HepG2 (cell line): ENCODE measurements around the gene LGALS3. TPM values are rescaled to one million over a fixed set of nuclear protein-coding genes. Genes with fewer than 3 reads are reported as not detected.

Experiments used
- ATAC-seq: fragments of 200-7000 bp; cut with Tn5 transposase; 3 replicates; pipeline ENCODE4 v1.9.1; 2020; ENCODE audit warnings: mild to moderate bottlenecking, moderate library complexity
- BruUV-seq: library from RNA; stranded (reverse); fragments of 400-500 nt; replicated peaks from 2 replicates; lab custom pipeline; 2021; lab: Mats Ljungman, UMichigan
- CTCF ChIA-PET: fragments of 300-600 bp; formaldehyde crosslinking; extraction: SDS; loops from one replicate; lab custom pipeline; 2021; ENCODE audit warnings: low total read pairs, inconsistent platforms, low intra/inter-chr PET ratio; lab: Yijun Ruan, JAX
- POLR2A ChIA-PET: fragments of 350-600 bp; sonication (Branson Sonifier 250); formaldehyde crosslinking; loops from one replicate; lab custom pipeline; 2020; ENCODE audit warnings: antibody characterized with exemption, inconsistent platforms; lab: Yijun Ruan, JAX
- DNase-seq: peaks from one replicate; pipeline ENCODE4 v3.0.0-alpha.2; 2015; ENCODE audit warnings: low spot score
- FAIRE-seq: peaks from 3 replicates; lab custom pipeline; 2011; peaks lifted over from hg19 to GRCh38; lab: Jason Lieb, UNC
- H2AFZ ChIP-seq: one replicate; pipeline ENCODE4 v1.6.1; 2011; ENCODE audit warnings: low read length, inconsistent platforms
- H3K27ac ChIP-seq: fragments of 300-600 bp; 3 replicates; pipeline ENCODE4 v1.8.0; 2011; ENCODE audit warnings: mixed run types, mild to moderate bottlenecking, mixed read lengths, low read length, inconsistent platforms; ENCODE audit not compliant: insufficient read depth; ENCODE audit errors: extremely low read length
- H3K27me3 ChIP-seq, 2 experiments: fragments of 200-600 bp in 1 of 2; 2 replicates in 1 of 2; 3 replicates in 1 of 2; pipeline versions ENCODE4 v1.6.0 to v1.8.0; 2011; ENCODE audit warnings: low read length in 2 of 2, mild to moderate bottlenecking in 2 of 2, moderate library complexity in 2 of 2, inconsistent platforms in 1 of 2; ENCODE audit not compliant: insufficient read depth in 2 of 2, control insufficient read depth in 1 of 2
- H3K36me3 ChIP-seq, 2 experiments: fragments of 200-600 bp in 1 of 2; replicated peaks in 1 of 2; 2 replicates in 1 of 2; 3 replicates in 1 of 2; pipeline versions ENCODE4 v1.5.1 to v1.8.0; 2011; ENCODE audit warnings: low read length in 2 of 2, inconsistent platforms in 1 of 2; ENCODE audit not compliant: insufficient read depth in 2 of 2, control insufficient read depth in 1 of 2
- H3K4me1 ChIP-seq: 2 replicates; pipeline ENCODE4 v1.5.1; 2012; ENCODE audit warnings: low read length, inconsistent platforms; ENCODE audit not compliant: insufficient read depth
- H3K4me2 ChIP-seq: 2 replicates; pipeline ENCODE4 v1.6.0; 2011; ENCODE audit warnings: low read depth, low read length, inconsistent platforms
- H3K4me3 ChIP-seq, 3 experiments: fragments of 200-600 bp in 1 of 3; sonication (generic), shearing (Covaris generic) in 1 of 3; replicated peaks in 1 of 3; 2 replicates each; pipeline ENCODE4 v1.5.1; 2011 to 2016; ENCODE audit warnings: low read length in 3 of 3, inconsistent platforms in 2 of 3, low read depth in 2 of 3, mild to moderate bottlenecking in 2 of 3, control low read depth in 1 of 3, mixed read lengths in 1 of 3; ENCODE audit not compliant: insufficient read depth in 1 of 3
- H3K79me2 ChIP-seq: one replicate; pipeline ENCODE4 v1.6.1; 2011; ENCODE audit warnings: low read length, inconsistent platforms; ENCODE audit not compliant: insufficient read depth
- H3K9ac ChIP-seq: 2 replicates; pipeline ENCODE4 v1.6.0; 2011; ENCODE audit warnings: mild to moderate bottlenecking, low read depth, low read length, inconsistent platforms; ENCODE audit not compliant: insufficient read depth
- H3K9me3 ChIP-seq: 2 replicates; pipeline ENCODE4 v1.5.1; 2012; ENCODE audit warnings: mild to moderate bottlenecking, low read length
- H4K20me1 ChIP-seq: 2 replicates; pipeline ENCODE4 v1.6.0; 2011; ENCODE audit warnings: inconsistent platforms, mild to moderate bottlenecking, low read length, moderate library complexity; ENCODE audit not compliant: insufficient read depth
- ASH2L ChIP-seq: fragments of 300-600, 200-600 bp; sonication (generic); IDR thresholded peaks from 2 replicates; pipeline ENCODE4 v1.7.0; 2017; ENCODE audit warnings: low read depth, mild to moderate bottlenecking, moderate library complexity, mixed read lengths, low read length; ENCODE audit not compliant: insufficient read length
- ATF1 ChIP-seq: IDR thresholded peaks from 2 replicates; pipeline ENCODE4 v1.6.1; 2016; ENCODE audit warnings: mild to moderate bottlenecking, control low read depth
- ATRX ChIP-seq: sonication (generic); formaldehyde crosslinking; IDR thresholded peaks from 2 replicates; pipeline ENCODE4 v1.4.0; 2020; ENCODE audit warnings: missing genetic modification reagents, borderline replicate concordance
- CBX2 ChIP-seq, 2 experiments: fragments of 200-600 bp in 1 of 2; sonication (generic); formaldehyde crosslinking in 1 of 2; IDR thresholded peaks; 2 replicates each; pipeline versions ENCODE4 v1.7.0 to v1.8.1; 2018 to 2022; ENCODE audit warnings: low read depth in 2 of 2, low read length in 1 of 2, mild to moderate bottlenecking in 1 of 2, missing genetic modification reagents in 1 of 2
- CENPBD1 ChIP-seq: sonication (generic); formaldehyde crosslinking; IDR thresholded peaks from 2 replicates; pipeline ENCODE4 v1.8.0; 2022; ENCODE audit warnings: missing genetic modification reagents, low read depth, mild to moderate bottlenecking, borderline replicate concordance
- HDAC1 ChIP-seq: sonication (generic); formaldehyde crosslinking; IDR thresholded peaks from 2 replicates; pipeline ENCODE4 v1.5.1; 2020; ENCODE audit warnings: mild to moderate bottlenecking, missing genetic modification reagents
- HIVEP1 ChIP-seq: sonication (generic); formaldehyde crosslinking; IDR thresholded peaks from 2 replicates; pipeline ENCODE4 v1.4.0; 2020; ENCODE audit warnings: mild to moderate bottlenecking, missing genetic modification reagents
- SKI ChIP-seq: fragments of 450-650 bp; IDR thresholded peaks from one replicate; pipeline ENCODE4 v1.6.1; 2018; ENCODE audit warnings: mild to moderate bottlenecking; ENCODE audit not compliant: partially characterized antibody
- ZNF101 ChIP-seq: sonication (generic); formaldehyde crosslinking; IDR thresholded peaks from 2 replicates; pipeline ENCODE4 v1.4.0; 2020; ENCODE audit warnings: mild to moderate bottlenecking, low read depth, missing genetic modification reagents, borderline replicate concordance
- ZNF589 ChIP-seq: sonication (generic); formaldehyde crosslinking; conservative IDR thresholded peaks from 2 replicates; pipeline ENCODE4 v1.8.0; 2022; ENCODE audit warnings: mild to moderate bottlenecking, moderate library complexity, missing genetic modification reagents
- ZNF629 ChIP-seq: sonication (generic); formaldehyde crosslinking; conservative IDR thresholded peaks from 2 replicates; pipeline ENCODE4 v1.5.0; 2020; ENCODE audit warnings: missing genetic modification reagents
- ZNF770 ChIP-seq: sonication (generic); formaldehyde crosslinking; IDR thresholded peaks from 2 replicates; pipeline ENCODE4 v1.5.0; 2020; ENCODE audit warnings: mild to moderate bottlenecking, missing genetic modification reagents
- ZNF775 ChIP-seq: sonication (generic); formaldehyde crosslinking; IDR thresholded peaks from 2 replicates; pipeline ENCODE4 v1.4.0; 2020; ENCODE audit warnings: missing genetic modification reagents, mild to moderate bottlenecking, moderate library complexity, borderline replicate concordance
- ZNF879 ChIP-seq: sonication (generic); formaldehyde crosslinking; IDR thresholded peaks from 2 replicates; pipeline ENCODE4 v1.8.1; 2023; ENCODE audit warnings: missing genetic modification reagents
- WGBS: methylation state at CpG from one replicate; pipeline ENCODE4 v1.1.6; 2017; ENCODE audit warnings: low lambda C conversion rate; 5-methylcytosine and 5-hydroxymethylcytosine counted together
- in situ Hi-C: cut with HindIII; loops from 2 replicates; pipeline ENCODE4 v1.10.0; 2017; ENCODE audit warnings: low pct_unique_long_range_greater_than_20kb; ENCODE audit not compliant: extremely low pct_ligation_motif_present
- intact Hi-C: fragments of 100-400 bp; cut with micrococcal nuclease; formaldehyde crosslinking; loops from one replicate; pipeline ENCODE4 v1.10.0; 2022; ENCODE audit not compliant: unreplicated experiment
- polyA plus RNA-seq, 8 experiments: library from polyadenylated mRNA; depleted of rRNA in 3 of 8; stranded (reverse) in 7 of 8; unstranded in 1 of 8; fragments of >200 nt; fragmentation: Illumina TruSeq in 4 of 8; extraction: Trizol in 4 of 8; gene quantifications; 2 replicates each; pipeline versions ENCODE4 v1.2.1 to v1.2.3, GENCODE V29; 2011 to 2016; ENCODE audit warnings: low read depth in 4 of 8, missing spikeins in 1 of 8, mixed read lengths in 1 of 8; ENCODE audit not compliant: insufficient read depth in 1 of 8
- total RNA-seq, 5 experiments: library from RNA; depleted of rRNA; stranded (reverse); fragments of >200 nt; fragmentation: Illumina TruSeq; extraction: Trizol; gene quantifications; 2 replicates each; pipeline ENCODE4 v1.2.3, GENCODE V29; 2016; ENCODE audit warnings: low read depth in 1 of 5

LGALS3 gene
- total and polyA plus RNA-seq, 2 of the 13 experiments (the other 11 are each of a cell fraction or from before 2014, with no cell fraction given), result 5.0 to 97.4 TPM

DNA sequence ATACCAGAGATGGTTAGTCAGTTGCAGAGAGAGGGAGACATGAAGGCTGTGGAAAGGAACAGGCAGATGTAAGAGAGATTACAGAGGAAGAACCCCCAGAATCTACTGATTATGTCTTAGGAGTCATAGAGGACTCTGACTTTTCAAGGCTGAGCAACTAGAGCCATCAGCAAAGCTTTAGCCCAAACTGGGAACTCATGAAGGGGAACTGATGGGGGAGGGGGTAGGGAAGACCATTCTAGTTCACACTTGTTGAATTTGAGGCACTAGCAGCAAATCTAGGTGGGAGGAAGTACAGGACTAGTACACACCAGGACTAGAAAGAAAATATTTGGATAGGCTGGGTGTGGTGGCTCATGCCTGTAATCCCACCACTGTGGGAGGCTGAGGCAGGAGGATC lies 10.1 kb downstream of the LGALS3 start:
- BruUV-seq, result no TSS peak
- H3K4me3 ChIP-seq, result no peak overlapping the region
- H2AFZ ChIP-seq, result no peak overlapping the region
- TF ChIP-seq ZNF770 (CRISPR knock-in tag), result peak; percentile 34; the same call in 1 of the 2 replicates
- no peak for TF ChIP-seq CENPBD1 (CRISPR knock-in tag)
- ChIA-PET POLR2A (no interaction called here), CTCF (no interaction called here)
- no peaks in the 10 kb centered on the region for H3K79me2 ChIP-seq
- H3K9me3 ChIP-seq, result no peaks in the 10 kb centered on the region
- H3K27me3 ChIP-seq, result no peaks in the 10 kb centered on the region
- no peak overlapping the region for H3K4me2 ChIP-seq
- ATAC-seq (no peak), DNase-seq (no peak), FAIRE-seq (no peak)
- intact Hi-C loops, result no loop called here
- H3K36me3 ChIP-seq, result peaks cover 11 to 24% of the 10 kb centered on the region in 2 experiments; a peak in 4 of 5 replicates
- no peaks in the 10 kb centered on the region for H3K4me1 ChIP-seq
- H4K20me1 ChIP-seq, result no peaks in the 10 kb centered on the region
- H3K27ac ChIP-seq, result no peak overlapping the region
- in situ Hi-C loops, result no loop called here
- no peak overlapping the region for H3K9ac ChIP-seq

GRCh38 chr14:55139696-55140509 lies 10.9 kb downstream of the LGALS3 start:
- Histone ChIP-seq H3K27me3 (no peaks in the 10 kb centered on the region), H3K4me1 (no peaks in the 10 kb centered on the region), H3K9ac (no peak overlapping the region), H3K27ac (no peak overlapping the region), H4K20me1 (no peaks in the 10 kb centered on the region), H3K9me3 (no peaks in the 10 kb centered on the region), H3K36me3 (peaks cover 11 to 24% of the 10 kb centered on the region in 2 experiments; a peak in 4 of 5 replicates), H3K79me2 (no peaks in the 10 kb centered on the region), H3K4me3 (no peak overlapping the region), H3K4me2 (no peak overlapping the region), H2AFZ (no peak overlapping the region)
- BruUV-seq, result no TSS peak
- CTCF ChIA-PET, result no interaction called here
- in situ Hi-C loops, result no loop called here
- POLR2A ChIA-PET, result no interaction called here
- no peak for ATAC-seq
- no peak for FAIRE-seq
- 95% methylated on average over 4 of the region's 4 CpGs for WGBS
- intact Hi-C loops, result no loop called here
- no peak for DNase-seq
- TF ChIP-seq ZNF589 (CRISPR knock-in tag) (no peak), ASH2L (no peak), ZNF879 (CRISPR knock-in tag) (no peak), HDAC1 (CRISPR knock-in tag) (no peak), ATRX (no peak), SKI (no peak), HIVEP1 (no peak), ZNF629 (CRISPR knock-in tag) (no peak), ZNF101 (no peak), ZNF775 (CRISPR knock-in tag) (no peak), CBX2 (IDR thresholded peaks at IDR 0.05; ENCODE audit: low read depth, low read length) (no peak), CBX2 (CRISPR knock-in tag; IDR thresholded peaks at IDR 0.05; ENCODE audit: low read depth) (no peak), ATF1 (no peak)
